Adrenal gland (tissue), 5 donors: ENCODE measurements around the gene TRAF2.

Experiments
- CTCF ChIP-seq, 6 experiments: fragments of 450-650 bp in 4 of 6; fragments of 200-600 bp in 2 of 6; sonication (generic) in 1 of 6; IDR thresholded peaks; 1 replicate in 5 of 6; 2 replicates in 1 of 6; pipeline versions ENCODE4 v1.5.1 to v1.8.0; 2016 to 2021; ENCODE audit warnings: antibody characterized with exemption in 6 of 6, mild to moderate bottlenecking in 2 of 6, moderate library complexity in 1 of 6
- POLR2A ChIP-seq, 2 donors: fragments of 450-650 bp; IDR thresholded peaks; one replicate each; pipeline ENCODE4 v1.6.1; 2017; ENCODE audit warnings: antibody characterized with exemption in 2 of 2, mild to moderate bottlenecking in 2 of 2, moderate library complexity in 1 of 2
- donor health status: DM: no; HTN: no; CAD: no.

GRCh38 chr9:136946228-136947027 is 60.1 kb downstream of the TRAF2 start:
- no peak for TF ChIP-seq CTCF (IDR thresholded peaks at IDR 0.05)
- TF ChIP-seq POLR2A (IDR thresholded peaks at IDR 0.05), result no peak
